GM19239 (cell line): Measurements from ENCODE around the gene OSBPL1A.
"Not testable (repeated sequence)": the region's sequence is repeated elsewhere in the genome, so short reads cannot be mapped to it uniquely, and the experiment has no call there.

ENCODE experiments used
- DNase-seq: peaks from one replicate; pipeline ENCODE4 v3.0.0; 2011; ENCODE audit warnings: low spot score; ENCODE audit not compliant: insufficient read length
- FAIRE-seq: peaks from 2 replicates; lab custom pipeline; 2011; peaks lifted over from hg19 to GRCh38; lab: Jason Lieb, UNC

The OSBPL1A gene

DNA sequence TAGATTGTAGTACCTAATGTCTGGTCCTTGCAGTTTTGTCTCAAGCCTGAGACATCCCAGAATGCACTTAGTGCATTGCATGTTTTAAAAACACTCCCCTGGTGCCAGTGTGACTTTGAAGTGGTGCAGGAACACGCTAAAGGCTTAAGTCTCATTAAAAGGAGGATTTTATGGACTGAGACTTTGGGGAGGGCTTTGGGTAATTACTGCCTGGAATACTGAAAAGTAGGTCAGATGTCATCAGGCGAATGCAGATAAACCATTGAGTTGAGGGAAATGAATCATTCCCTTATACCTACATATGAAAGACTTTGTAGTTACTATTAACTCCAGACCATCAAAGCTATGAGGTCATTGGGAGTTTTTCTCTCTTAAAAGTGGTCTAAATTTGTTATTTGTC, 3.0 kb upstream of the OSBPL1A start:
- FAIRE-seq (no peak), DNase-seq (no peak)

DNA sequence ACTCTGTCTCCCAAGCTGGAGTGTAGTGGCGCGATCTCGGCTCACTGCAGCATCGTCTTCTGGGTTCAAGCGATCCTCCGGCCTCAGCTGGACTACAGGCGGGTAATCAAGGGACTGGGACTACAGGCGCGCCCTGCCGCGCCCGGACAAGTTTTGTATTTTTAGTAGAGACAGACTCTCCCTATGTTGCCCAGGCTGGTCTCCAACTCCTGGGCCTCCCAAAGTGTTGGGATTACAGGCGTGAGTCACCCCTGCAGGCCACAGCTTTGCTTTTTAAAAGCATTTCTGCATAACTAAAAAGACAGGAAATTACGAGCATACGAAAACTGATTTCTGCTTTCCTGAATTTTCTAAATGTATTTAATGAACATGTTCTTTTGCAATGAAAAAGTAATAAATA, 916 bp upstream of the OSBPL1A start:
- DNase-seq, result no peak
- FAIRE-seq, result no peak

DNA sequence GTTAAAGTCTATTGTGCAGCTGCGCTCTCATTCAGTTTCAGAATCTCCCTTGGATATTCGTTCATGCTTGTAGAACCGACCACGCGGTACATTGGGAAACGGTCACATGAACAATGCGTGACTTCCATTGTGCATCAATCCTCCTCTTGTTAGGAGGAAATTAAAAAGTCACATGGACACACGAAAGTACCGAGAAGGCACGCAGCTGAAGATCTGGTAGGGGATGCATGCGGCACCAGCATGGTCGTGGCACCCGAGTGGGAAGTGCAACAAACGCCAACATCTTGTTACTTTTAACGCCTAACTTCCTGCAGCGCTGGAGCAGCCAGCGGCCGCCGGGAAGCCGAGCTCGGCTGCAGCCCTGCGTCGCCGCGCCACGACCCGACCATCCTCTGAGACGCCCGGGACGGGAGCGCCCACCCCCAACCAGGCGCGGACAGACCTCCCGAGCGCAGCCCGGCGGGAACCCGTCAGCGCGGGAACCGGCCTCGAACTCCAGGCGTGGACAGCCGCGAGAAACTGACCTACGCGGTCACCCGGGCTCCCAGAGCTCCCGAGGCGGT, 412 bp downstream of the OSBPL1A start:
- FAIRE-seq, result no peak

DNA sequence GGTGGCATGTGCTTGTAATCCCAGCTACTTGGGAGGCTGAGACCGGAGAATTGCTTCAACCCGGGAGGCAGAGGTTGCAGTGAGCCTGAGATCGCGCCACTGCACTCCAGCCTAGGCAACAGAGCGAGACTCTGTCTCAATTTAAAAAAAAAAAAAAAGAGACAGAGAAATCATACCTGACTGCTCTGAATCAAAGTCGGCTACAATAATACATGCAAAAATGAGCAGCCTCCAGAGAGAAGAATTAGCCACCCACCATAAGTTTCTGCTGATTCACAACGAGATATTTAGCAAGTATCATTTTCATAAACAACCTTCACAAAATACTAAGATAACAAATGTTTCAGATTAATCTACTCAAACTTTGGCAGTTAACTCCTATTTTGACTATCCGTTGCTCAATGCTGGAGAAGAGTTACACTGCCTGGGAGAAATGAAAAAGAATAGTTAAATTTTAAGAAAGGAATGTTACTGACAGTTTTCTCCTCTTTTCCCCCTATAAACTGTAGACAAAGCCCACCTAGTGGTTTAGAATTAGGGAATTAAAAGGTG, 1.5 kb downstream of the OSBPL1A start:
- FAIRE-seq (no peak), DNase-seq (no peak)

More for the DNA sequence above, 412 bp downstream of the OSBPL1A start:
- DNase-seq, result no peak

DNA sequence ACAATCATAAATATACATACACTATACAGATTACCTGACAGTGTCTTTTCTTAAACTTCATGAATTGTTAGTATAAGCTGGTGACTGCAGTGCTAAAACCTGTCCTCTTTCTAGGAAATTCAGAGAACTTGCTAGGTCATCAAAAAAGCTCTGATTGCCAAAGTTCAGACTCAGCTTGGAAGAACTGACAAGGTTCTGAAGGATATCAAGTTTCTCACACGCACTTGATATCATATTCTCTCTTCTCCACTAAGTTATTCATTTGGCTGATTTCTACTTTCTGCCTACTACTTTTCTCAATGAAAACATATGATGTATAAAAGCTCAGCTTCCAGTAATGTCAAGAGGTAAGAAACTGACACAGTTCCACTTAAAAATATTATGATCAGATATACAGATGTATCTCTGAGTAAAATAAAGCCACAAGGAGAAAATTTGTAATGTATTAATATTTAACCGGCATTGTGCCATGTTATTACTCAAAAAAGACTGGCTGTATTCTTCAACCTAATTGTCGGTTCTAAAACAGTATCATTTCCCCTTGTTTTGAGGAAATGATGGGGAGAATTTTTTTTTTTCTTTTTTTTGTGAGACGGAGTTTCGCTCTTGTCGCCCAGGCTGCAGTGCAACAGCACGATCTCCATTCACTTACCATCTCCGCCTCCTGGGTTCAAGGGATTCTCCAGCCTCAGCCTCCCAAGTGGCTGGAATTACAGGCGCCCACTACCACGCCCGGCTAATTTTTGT, 2.4 kb downstream of the OSBPL1A start:
- no peak for DNase-seq
- no peak for FAIRE-seq

DNA sequence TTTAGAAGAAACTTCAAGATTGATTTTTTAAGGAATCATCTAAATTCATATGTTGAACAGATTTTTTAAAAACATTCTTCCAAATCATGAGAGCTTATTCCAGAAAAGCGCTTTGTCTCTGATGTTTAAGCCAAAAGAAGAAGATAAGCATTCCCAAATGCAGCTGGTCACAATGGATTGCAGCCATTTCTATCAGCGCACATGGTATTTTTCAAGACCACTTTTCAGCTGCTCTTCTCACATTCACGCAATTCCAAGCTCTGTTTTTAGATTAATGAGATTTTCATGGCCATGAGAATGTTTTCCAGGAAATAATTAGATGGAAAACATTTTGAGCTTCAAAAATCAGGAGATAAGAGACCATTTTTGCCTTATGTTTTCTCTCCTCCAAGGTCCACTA, 8.7 kb downstream of the OSBPL1A start:
- FAIRE-seq, result no peak
- no peak for DNase-seq

DNA sequence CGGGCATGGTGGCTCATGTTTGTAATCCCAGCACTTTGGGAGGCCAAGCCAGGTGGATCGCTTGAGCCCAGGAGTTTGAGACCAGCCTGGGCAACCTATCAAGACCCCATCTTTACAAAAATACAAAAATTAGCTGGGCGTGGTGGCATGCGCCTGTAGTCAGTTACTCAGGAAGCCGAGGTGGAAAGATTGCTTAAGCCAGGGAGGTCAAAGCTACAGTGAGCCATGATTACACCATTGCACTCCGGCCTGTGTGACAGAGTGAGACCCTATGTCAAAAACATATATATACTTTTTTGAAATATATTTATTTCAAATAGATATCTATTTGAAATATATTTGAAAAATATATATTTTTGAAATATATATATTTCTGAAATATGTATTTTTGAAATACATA, 10.9 kb downstream of the OSBPL1A start:
- FAIRE-seq, result no peak
- no peak for DNase-seq

DNA sequence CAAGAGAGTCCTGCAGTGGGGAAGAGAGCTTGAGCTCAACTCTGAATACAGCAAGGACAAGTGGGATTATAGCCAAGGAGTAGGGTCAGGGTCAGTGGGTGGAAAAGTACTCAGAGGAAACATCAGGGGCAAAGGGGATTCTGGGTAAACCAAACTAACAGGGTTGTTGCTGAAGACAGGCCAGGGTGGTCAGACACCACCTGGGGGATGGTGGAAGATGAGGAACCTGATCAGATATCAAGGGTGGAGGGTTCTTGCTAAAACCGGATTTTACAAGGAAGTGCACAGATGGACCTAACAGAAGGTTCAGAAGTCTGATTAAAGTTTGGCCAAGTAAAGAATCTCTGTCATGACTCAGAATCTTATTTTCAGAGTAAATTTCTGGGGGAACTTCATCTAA, 16.5 kb downstream of the OSBPL1A start:
- FAIRE-seq (no peak), DNase-seq (no peak)

DNA sequence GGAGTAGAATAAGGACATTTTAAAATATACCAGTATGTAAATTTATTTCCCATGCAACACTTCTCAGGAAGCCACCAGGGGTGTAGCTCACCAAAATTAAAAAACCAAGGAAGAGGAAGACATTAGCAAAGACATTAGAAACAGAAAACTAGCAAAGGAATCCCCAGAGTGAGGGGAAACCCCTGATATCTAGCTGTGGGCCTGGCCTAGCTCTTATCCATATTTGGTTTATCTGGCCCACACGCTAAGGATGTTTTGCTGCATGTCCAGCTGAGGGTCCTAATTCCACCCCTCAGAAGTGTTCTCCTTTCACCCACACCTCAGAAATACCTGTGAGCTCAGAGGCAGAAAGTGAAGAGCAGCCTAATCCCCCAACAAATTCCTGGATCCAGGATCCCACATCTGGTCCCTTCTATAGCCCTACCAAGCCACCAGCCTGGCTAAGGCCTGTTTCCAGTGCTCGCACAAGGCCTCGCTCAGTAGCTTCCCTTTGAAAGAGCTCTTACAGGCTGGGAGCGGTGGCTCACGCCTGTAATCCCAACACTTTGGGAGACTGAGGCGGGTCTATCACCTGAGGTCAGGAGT, 17.4 kb downstream of the OSBPL1A start:
- no peak for FAIRE-seq
- DNase-seq, result no peak

DNA sequence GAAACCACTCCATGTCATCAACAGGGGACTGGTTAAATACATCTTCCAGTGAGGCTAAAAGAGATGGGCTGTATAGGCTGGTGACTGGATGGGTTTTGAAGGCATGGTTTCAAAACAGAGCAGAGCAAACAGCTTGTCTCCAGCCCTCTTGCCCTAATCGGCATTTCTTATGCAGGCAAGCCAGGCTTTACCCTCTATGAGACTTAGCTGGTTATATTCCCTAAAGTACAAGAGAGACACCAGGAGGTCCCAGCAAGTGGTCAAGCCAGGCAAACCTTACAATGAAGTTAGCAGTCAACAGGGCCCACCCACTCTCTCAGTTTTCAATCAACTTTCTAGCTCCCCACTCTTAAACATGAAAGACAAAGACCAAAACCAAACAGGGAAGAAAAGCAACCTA, 19.0 kb downstream of the OSBPL1A start:
- DNase-seq, result no peak
- FAIRE-seq, result no peak

DNA sequence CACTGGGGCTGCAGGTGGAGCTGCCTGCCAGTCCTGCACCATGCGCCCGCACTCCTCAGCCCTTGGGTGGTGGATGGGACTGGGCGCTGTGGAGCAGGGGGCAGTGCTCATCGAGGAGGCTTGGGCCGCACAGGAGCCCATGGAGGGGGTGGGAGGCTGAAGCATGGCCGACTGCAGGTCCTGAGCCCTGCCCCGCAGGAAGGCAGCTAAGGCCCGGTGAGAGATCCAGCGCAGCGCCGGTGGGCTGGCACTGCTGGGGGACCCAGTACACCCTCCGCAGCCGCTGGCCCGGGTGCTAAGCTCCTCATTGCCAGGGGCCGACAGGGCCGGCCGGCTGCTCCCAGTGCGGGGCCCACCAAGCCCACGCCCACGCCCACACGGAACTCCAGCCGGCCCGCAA, 21.1 kb downstream of the OSBPL1A start:
- DNase-seq, FAIRE-seq: not testable (repeated sequence)

DNA sequence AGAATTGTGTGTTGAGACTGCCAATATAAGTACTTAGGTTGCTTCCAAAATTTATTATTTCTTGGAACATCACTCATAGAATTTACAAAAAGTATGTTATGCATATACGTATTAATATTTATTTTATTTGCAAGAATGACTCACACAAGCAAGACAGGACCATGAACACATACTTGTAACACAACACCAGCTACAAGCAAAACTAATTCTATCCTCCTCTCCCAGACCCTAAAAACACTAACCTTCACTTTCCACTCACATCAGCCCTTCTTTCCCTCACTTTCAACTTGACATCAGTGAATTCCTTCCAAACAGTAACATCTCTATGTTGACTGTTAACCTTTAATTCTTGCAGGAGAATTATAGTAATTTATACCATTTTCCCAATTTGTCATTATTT, 24.3 kb downstream of the OSBPL1A start:
- FAIRE-seq (no peak), DNase-seq (no peak)

DNA sequence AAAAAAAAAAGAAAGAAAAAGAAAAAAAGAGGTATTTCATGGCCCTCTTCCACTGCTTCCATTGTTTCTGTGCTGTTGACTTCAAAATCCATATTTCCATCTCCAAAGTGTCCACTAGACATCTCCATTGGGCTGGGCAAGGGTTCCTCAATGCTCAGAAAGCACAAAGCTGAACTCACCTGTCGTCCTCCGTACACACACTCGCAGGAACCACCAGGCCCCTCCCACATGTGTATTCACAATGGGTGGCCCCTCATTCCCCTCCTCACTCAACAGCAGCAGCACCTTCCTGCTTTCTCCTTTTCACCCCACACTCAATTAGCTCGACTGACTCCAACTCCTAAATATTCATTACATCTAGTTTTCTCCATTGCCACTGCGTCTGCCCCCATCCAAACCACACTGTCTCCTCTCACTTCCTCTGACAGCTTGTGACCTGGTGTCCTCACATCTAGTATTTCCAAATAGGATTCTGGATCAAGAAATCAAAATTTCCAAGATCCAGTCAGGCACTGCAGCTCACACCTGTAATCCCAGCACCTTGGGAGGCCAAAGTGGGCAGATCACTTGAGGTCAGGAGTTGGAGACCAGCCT, 25.2 kb downstream of the OSBPL1A start:
- FAIRE-seq, result no peak

DNA sequence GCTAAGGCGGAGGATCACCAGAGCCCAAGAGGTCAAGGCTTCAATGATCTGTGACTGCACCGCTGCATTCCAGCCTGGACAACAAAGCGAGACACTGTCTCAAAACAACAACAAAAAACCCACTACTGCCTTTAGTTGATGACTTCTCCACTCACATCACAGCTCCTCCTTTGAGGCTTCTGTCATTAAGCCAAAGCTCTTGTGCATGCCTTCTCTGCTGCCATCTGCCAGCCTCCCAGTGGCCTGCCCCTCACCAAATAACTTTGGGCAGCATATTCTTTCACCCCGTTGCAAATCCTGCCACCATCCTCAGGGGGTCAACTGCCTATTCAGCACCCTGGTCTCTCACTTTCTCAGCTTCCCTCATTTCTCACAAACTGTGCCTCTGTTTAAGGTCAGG, 27.5 kb downstream of the OSBPL1A start:
- DNase-seq (no peak), FAIRE-seq (no peak)

More for the DNA sequence above, 25.2 kb downstream of the OSBPL1A start:
- DNase-seq, result no peak

DNA sequence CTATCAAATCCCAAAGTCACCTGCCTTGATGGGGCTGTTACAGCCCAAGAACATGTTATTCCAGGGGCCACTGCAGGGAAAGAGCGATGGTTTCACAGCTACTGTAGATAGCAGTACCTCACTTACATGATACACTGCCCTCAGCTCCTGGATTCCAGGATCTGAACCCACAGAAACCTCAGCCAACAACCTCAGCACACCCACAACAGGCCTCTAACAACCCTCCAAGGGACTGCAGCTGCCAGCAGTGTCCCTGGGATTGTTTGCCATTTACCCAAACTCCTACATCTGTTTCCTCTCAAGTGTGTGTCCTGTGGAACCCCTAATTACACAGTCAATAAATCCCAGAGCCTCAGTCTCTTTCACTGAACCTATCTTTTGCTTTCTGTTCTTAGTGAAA, 28.2 kb downstream of the OSBPL1A start:
- FAIRE-seq (no peak), DNase-seq (no peak)

DNA sequence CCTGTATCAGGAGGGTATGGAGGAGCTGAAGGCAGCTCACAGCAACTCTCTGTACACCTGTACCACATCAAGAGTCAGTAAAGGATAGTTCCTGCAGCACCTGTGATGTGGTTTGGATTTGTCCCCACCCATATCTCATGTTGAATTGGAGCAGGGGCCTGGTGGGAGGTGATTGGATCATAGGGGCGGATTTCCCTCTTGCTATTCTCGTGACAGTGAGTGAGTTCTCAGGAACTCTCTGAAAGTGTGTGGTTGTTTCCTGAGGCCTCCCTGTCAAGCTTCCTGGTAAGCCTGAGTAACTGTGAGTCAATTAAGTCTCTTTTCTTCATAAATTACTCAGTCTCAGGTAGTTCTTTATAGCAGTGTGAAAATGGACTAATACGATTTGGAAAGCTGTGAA, 28.9 kb downstream of the OSBPL1A start:
- DNase-seq (no peak), FAIRE-seq (no peak)

DNA sequence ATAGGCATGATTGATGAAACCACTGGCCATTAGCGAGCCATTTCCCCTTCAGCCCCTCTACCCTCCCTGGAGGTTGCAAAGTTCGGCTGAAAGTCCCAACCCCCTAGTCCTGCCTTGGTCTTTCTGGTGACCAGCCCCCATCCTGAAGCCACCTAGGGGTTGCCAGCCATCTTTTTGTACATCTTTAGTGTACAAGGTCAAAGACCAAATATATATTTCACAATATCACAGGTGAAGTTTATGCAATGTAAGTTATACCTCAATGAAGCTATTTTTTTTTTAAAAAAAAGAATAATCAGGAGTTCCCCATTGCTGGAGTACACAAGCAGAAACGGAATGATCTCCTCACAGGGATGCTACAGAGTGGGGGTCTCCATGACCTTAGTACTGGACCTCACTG, 31.3 kb downstream of the OSBPL1A start:
- DNase-seq, result no peak
- FAIRE-seq, result no peak

DNA sequence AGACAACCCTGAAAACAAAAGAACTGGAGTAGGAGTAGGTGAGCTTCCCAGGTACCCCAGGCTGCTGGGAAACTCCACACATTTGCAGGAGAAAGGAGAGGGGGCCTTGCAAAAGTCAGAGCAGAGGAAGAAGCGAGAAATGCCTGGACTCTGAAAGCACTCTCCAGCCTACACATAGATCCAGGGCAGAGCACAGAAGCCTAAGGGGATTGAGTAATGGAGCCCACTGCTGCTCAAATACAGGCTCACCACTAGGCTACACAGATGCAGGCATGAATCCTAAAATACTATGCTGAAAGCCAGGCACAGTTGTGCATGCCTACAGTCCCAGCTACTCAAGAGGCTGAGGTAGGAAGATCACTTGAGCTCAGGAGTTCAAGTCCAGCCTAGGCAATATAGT, 33.4 kb downstream of the OSBPL1A start:
- DNase-seq (no peak), FAIRE-seq (no peak)

DNA sequence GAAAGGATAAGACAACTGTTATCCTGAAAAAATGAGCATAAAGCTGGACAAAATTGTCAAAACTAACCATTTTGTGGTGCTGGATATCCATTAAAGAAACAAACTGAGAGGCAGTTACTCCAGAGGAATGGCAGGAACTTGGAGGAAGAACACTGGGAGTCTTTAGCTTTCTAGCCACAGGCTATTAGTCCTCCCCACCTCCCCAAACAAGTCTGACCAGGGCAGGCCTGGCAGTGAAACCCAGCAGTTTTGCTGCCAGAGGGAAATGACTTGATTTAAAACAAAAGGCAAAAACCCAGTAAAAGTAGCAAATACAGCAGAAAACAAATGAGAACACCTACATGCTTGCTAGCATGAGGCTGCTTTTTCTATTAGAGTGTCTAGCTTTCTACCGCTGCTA, 34.9 kb downstream of the OSBPL1A start:
- FAIRE-seq (no peak), DNase-seq (no peak)

DNA sequence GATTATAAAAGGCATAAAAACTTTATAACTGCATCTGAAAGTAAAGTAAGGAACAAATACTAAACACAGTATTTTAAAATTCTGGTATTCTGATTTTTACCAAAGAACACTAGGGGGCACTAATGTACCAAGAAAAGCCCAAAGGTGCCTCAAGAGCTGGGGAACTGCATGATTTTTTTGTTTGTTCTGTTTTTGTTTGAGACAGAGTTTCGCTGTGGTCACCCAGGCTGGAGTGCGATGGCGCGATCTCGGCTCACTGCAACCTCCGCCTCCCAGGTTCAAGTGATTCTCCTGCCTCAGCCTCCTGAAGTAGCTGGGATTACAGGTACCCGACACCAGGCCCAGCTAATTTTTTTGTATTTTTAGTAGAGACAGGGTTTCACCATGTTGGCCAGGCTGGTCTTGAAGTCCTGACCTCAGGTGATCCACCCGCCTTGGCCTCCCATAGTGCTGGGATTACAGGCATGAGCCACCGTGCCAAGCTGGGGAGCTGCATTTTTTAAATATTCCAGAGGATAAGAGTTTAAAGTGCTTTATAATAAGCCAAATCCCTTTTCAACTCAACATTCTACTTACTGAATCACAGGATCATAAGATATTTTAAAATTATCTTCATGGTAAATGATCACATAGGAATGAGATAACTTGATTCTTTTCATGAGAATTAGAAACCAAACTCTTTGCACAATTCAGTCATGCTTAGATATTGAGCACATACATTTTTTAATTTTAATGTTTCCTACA, 37.7 kb downstream of the OSBPL1A start:
- DNase-seq, FAIRE-seq: not testable (repeated sequence)
